WTC11 (cell line): ENCODE measurements around the gene AKT2. TPM values are rescaled to one million over a fixed set of nuclear protein-coding genes. Genes with fewer than 3 reads are reported as not detected.

Experiments used
- ATAC-seq: fragments of 200-7000 bp; cut with Tn5 transposase; 2 replicates; pipeline ENCODE4 v1.10.0; 2021; ENCODE audit warnings: mild to moderate bottlenecking, moderate library complexity
- CTCF ChIA-PET: fragments of 300-600 bp; sonication (Branson Sonifier 250); formaldehyde crosslinking; loops from one replicate; lab custom pipeline; 2021; ENCODE audit warnings: antibody characterized with exemption; lab: Charles Lee
- POLR2A ChIA-PET: fragments of 350-600 bp; sonication (Branson Sonifier 250); formaldehyde crosslinking; loops from one replicate; lab custom pipeline; 2021; ENCODE audit warnings: antibody characterized with exemption; lab: Charles Lee
- DNase-seq: peaks from one replicate; pipeline ENCODE4 v3.0.0; 2021; ENCODE audit warnings: low spot score
- H3K27ac Mint-ChIP-seq: 2 replicates; pipeline ENCODE4 v1.8.0; 2021; ENCODE audit warnings: mixed read lengths
- H3K27me3 Mint-ChIP-seq: 2 replicates; pipeline ENCODE4 v1.8.0; 2021; ENCODE audit warnings: low read depth, mild to moderate bottlenecking, moderate library complexity, mixed read lengths
- H3K36me3 Mint-ChIP-seq: 2 replicates; pipeline ENCODE4 v1.8.0; 2021; ENCODE audit warnings: mixed read lengths
- H3K4me1 Mint-ChIP-seq: 2 replicates; pipeline ENCODE4 v1.8.0; 2022; ENCODE audit warnings: mixed read lengths
- H3K4me3 Mint-ChIP-seq: 2 replicates; pipeline ENCODE4 v1.8.0; 2021; ENCODE audit warnings: mild to moderate bottlenecking, moderate library complexity, mixed read lengths
- H3K9me3 Mint-ChIP-seq: 2 replicates; pipeline ENCODE4 v1.8.0; 2021; ENCODE audit warnings: mixed read lengths
- ATF3 ChIP-seq: sonication (generic); formaldehyde crosslinking; conservative IDR thresholded peaks from 2 replicates; pipeline ENCODE4 v1.8.1; 2022; ENCODE audit warnings: mild to moderate bottlenecking, missing genetic modification reagents
- CTCF ChIP-seq: fragments of 200-600 bp; IDR thresholded peaks from 2 replicates; pipeline ENCODE4 v1.8.0; 2022; ENCODE audit warnings: antibody characterized with exemption
- E2F1 ChIP-seq: sonication (generic); formaldehyde crosslinking; IDR thresholded peaks from 2 replicates; pipeline ENCODE4 v1.8.0; 2022; ENCODE audit warnings: mild to moderate bottlenecking, missing genetic modification reagents
- E2F4 ChIP-seq: sonication (generic); formaldehyde crosslinking; IDR thresholded peaks from 2 replicates; pipeline ENCODE4 v1.8.1; 2022; ENCODE audit warnings: low read depth, mild to moderate bottlenecking, moderate library complexity, missing genetic modification reagents, borderline replicate concordance
- ELF4 ChIP-seq: sonication (generic); formaldehyde crosslinking; IDR thresholded peaks from 2 replicates; pipeline ENCODE4 v1.8.1; 2022; ENCODE audit warnings: low read depth, mild to moderate bottlenecking, moderate library complexity, missing genetic modification reagents
- GABPB1 ChIP-seq: sonication (generic); formaldehyde crosslinking; IDR thresholded peaks from 2 replicates; pipeline ENCODE4 v1.8.1; 2023; ENCODE audit warnings: mild to moderate bottlenecking, missing genetic modification reagents
- HMGA2 ChIP-seq: fragments of 250-450 bp; sonication (Bioruptor Pico); IDR thresholded peaks from 2 replicates; pipeline ENCODE4 v1.4.0; 2021; ENCODE audit warnings: mild to moderate bottlenecking, moderate library complexity
- IRF2 ChIP-seq: sonication (generic); formaldehyde crosslinking; IDR thresholded peaks from 2 replicates; pipeline ENCODE4 v1.8.0; 2022; ENCODE audit warnings: low read depth, missing genetic modification reagents, borderline replicate concordance
- KAT7 ChIP-seq: sonication (generic); formaldehyde crosslinking; IDR thresholded peaks from 2 replicates; pipeline ENCODE4 v1.8.1; 2023; ENCODE audit warnings: missing genetic modification reagents, mild to moderate bottlenecking, borderline replicate concordance
- NR1H2 ChIP-seq: sonication (generic); formaldehyde crosslinking; IDR thresholded peaks from 2 replicates; pipeline ENCODE4 v1.9.0; 2021; ENCODE audit warnings: mild to moderate bottlenecking, moderate library complexity, missing genetic modification reagents
- NR3C1 ChIP-seq: sonication (generic); formaldehyde crosslinking; conservative IDR thresholded peaks from 2 replicates; pipeline ENCODE4 v1.8.1; 2023; ENCODE audit warnings: low read depth, mild to moderate bottlenecking, missing genetic modification reagents
- PRDM15 ChIP-seq: sonication (generic); formaldehyde crosslinking; IDR thresholded peaks from 2 replicates; pipeline ENCODE4 v1.8.0; 2022; ENCODE audit warnings: missing genetic modification reagents
- PRRX2 ChIP-seq: fragments of 250-450 bp; sonication (Bioruptor Pico); IDR thresholded peaks from 2 replicates; pipeline ENCODE4 v1.8.0; 2021; ENCODE audit warnings: mild to moderate bottlenecking
- SMAD4 ChIP-seq: sonication (generic); formaldehyde crosslinking; IDR thresholded peaks from 2 replicates; pipeline ENCODE4 v1.8.0; 2022; ENCODE audit warnings: mild to moderate bottlenecking, missing genetic modification reagents
- ZNF138 ChIP-seq: sonication (generic); formaldehyde crosslinking; conservative IDR thresholded peaks from 2 replicates; pipeline ENCODE4 v1.8.1; 2022; ENCODE audit warnings: mild to moderate bottlenecking, moderate library complexity, missing genetic modification reagents
- ZNF263 ChIP-seq: sonication (generic); formaldehyde crosslinking; IDR thresholded peaks from 2 replicates; pipeline ENCODE4 v1.8.1; 2022; ENCODE audit warnings: low read depth, mild to moderate bottlenecking, moderate library complexity, missing genetic modification reagents
- total RNA-seq: library from RNA; stranded (reverse); gene quantifications from 3 replicates; pipeline ENCODE4 v1.2.3, GENCODE V29; 2021
- TF ChIP-seq, protein P1 (sequence below): sonication (generic); formaldehyde crosslinking; IDR thresholded peaks from 2 replicates; pipeline ENCODE4 v1.8.0; 2023; ENCODE audit warnings: missing genetic modification reagents
- TF ChIP-seq, protein P2 (sequence below): sonication (generic); formaldehyde crosslinking; IDR thresholded peaks from 2 replicates; pipeline ENCODE4 v1.8.1; 2023; ENCODE audit warnings: mild to moderate bottlenecking, missing genetic modification reagents, borderline replicate concordance

The AKT2 gene
- total RNA-seq, 1 experiment from 2014 or later: 156 TPM

- no peak for TF ChIP-seq E2F4 (CRISPR knock-in tag)
- TF ChIP-seq HMGA2 (CRISPR knock-in tag): no peak
- no peak for TF ChIP-seq NR1H2 (CRISPR knock-in tag)
- TF ChIP-seq ELF4: no peak
- TF ChIP-seq, protein P1, sequence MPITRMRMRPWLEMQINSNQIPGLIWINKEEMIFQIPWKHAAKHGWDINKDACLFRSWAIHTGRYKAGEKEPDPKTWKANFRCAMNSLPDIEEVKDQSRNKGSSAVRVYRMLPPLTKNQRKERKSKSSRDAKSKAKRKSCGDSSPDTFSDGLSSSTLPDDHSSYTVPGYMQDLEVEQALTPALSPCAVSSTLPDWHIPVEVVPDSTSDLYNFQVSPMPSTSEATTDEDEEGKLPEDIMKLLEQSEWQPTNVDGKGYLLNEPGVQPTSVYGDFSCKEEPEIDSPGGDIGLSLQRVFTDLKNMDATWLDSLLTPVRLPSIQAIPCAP (CRISPR knock-in tag): no peak
- no peak for TF ChIP-seq SMAD4 (CRISPR knock-in tag)
- TF ChIP-seq ZNF263 (CRISPR knock-in tag): no peak
- no peak for TF ChIP-seq E2F1 (CRISPR knock-in tag)
- no peak for TF ChIP-seq PRRX2 (CRISPR knock-in tag)
- TF ChIP-seq NR3C1 (CRISPR knock-in tag): no peak
- no peak for TF ChIP-seq ATF3
- TF ChIP-seq GABPB1 (CRISPR knock-in tag): no peak
- TF ChIP-seq IRF2 (CRISPR knock-in tag): no peak
- TF ChIP-seq, protein P2, sequence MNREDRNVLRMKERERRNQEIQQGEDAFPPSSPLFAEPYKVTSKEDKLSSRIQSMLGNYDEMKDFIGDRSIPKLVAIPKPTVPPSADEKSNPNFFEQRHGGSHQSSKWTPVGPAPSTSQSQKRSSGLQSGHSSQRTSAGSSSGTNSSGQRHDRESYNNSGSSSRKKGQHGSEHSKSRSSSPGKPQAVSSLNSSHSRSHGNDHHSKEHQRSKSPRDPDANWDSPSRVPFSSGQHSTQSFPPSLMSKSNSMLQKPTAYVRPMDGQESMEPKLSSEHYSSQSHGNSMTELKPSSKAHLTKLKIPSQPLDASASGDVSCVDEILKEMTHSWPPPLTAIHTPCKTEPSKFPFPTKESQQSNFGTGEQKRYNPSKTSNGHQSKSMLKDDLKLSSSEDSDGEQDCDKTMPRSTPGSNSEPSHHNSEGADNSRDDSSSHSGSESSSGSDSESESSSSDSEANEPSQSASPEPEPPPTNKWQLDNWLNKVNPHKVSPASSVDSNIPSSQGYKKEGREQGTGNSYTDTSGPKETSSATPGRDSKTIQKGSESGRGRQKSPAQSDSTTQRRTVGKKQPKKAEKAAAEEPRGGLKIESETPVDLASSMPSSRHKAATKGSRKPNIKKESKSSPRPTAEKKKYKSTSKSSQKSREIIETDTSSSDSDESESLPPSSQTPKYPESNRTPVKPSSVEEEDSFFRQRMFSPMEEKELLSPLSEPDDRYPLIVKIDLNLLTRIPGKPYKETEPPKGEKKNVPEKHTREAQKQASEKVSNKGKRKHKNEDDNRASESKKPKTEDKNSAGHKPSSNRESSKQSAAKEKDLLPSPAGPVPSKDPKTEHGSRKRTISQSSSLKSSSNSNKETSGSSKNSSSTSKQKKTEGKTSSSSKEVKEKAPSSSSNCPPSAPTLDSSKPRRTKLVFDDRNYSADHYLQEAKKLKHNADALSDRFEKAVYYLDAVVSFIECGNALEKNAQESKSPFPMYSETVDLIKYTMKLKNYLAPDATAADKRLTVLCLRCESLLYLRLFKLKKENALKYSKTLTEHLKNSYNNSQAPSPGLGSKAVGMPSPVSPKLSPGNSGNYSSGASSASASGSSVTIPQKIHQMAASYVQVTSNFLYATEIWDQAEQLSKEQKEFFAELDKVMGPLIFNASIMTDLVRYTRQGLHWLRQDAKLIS (CRISPR knock-in tag): no peak
- TF ChIP-seq, all 79 proteins: peak for 0
Observed at GRCh38 chr19:40320558-40320935, 35.4 kb upstream of the AKT2 start (continued).

DNA sequence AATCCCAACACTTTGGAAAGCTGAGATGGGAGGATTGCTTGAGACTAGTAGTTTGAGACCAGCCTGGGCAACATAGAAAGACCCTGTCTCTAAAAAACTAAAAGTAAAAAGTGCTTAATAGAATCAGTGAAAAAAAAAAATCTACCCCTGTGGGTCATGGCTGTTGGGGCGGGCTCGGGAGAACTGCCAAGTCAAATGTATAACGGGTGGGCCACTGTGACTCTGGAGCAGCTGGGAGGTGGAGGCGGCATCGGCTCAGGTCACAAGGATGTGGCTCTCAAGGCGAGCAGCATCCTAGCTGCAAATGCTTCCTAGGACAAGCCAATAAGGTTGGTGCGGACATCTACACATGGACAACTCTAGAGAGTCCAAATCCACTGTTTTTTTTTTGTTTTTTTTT lies 32.2 kb upstream of the AKT2 start:
- Mint-ChIP-seq H3K27me3 (no peaks in the 10 kb centered on the region), H3K9me3 (no peaks in the 10 kb centered on the region), H3K27ac (no peak overlapping the region), H3K4me1 (no peaks in the 10 kb centered on the region), H3K4me3 (no peak overlapping the region), H3K36me3 (peaks cover 3% of the 10 kb centered on the region; the same call in 1 of the 2 replicates)
- ChIA-PET CTCF (interaction anchor here (2.0 kb wide), 1 partner anchor 12 kb away, joined by 7 read pairs; no protein-coding TSS in a partner anchor), POLR2A (no interaction called here)
- no peak for DNase-seq
- no peak for ATAC-seq
- TF ChIP-seq CTCF (no peak), PRDM15 (CRISPR knock-in tag) (no peak), E2F4 (CRISPR knock-in tag) (no peak), KAT7 (no peak), ZNF138 (no peak)
- TF ChIP-seq, protein P2 (CRISPR knock-in tag): no peak
